ENCODE data around the gene MEN1.

DNA sequence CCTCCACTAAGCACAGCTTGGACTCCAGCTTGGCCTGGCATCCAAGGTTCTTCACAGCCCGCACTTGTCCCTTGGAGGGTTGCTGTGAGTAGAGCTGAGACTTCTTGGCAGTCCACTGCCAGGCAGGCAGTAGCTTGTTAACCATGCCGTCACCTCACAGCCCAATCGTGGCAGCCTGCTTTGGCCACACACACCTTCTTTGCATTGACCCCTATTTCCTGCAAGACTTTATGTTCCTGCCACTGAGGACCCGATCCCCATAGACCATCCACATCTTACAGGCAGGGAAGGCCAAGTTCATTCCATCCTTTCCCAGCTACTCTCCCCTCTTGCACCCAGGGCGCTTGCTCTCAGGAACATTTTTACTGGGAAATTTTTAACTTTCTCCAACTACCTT lies 48.1 kb downstream of the MEN1 start:
- TF ChIP-seq SP1 (IDR thresholded peaks at IDR 0.05): no peak
- TF ChIP-seq ELF4 (IDR thresholded peaks at IDR 0.05): no peak
